ENCODE results near the gene ZNF658. TPM values are rescaled to one million over a fixed set of nuclear protein-coding genes. Genes with fewer than 3 reads are reported as not detected.
"Not testable (repeated sequence)": the region's sequence is repeated elsewhere in the genome, so short reads cannot be mapped to it uniquely, and the experiment has no call there.

Gene ZNF658
- total RNA-seq = 2.7 and 3.1 TPM in 2 replicates

GRCh38 chr9:66900490-66901131 is at the start of gene ZNF658:
Gene ZNF658, plus strand, starts transcription at chr9:66900725. Its CDS starts 2,837 bp downstream, at chr9:66903562.
- not testable (repeated sequence) for H3K27me3 ChIP-seq (ENCODE audit: control insufficient read depth, insufficient read depth, low read length); H3K36me3 ChIP-seq (ENCODE audit: control insufficient read depth, insufficient read depth, low read length)
- peak within 1 kb of the TSS; percentile 52 for H3K4me3 ChIP-seq (ENCODE audit: low read depth, low read length)
- DNase-seq (ENCODE audit: low read depth) = peak; percentile 58

GRCh38 chr9:66861732-66862131 is 38.8 kb upstream of the ZNF658 start:
- not testable (repeated sequence) for H3K27me3 ChIP-seq (ENCODE audit: control insufficient read depth, insufficient read depth, low read length); DNase-seq (ENCODE audit: low read depth); H3K4me3 ChIP-seq (ENCODE audit: low read depth, low read length); H3K36me3 ChIP-seq (ENCODE audit: control insufficient read depth, insufficient read depth, low read length)

DNA sequence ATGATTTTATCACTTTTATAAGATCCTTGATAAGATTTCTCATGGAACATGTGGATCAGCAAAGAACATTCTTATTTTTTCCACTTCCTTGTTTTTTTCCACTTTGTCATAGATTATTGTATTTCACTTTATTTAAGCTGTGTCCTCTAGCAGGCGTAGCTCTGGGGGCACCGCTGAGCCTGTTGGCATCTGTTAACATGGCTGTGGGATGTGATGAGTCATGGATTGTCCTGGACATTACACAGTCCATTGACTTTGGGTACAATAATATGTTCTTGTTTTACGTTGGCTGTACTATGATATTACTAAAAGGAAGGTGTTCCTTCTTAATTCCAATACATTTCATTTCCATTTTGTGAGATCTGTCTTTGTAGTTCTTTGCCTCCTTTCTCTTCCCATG is 31.9 kb upstream of the ZNF658 start:
- H3K4me3 ChIP-seq (ENCODE audit: low read depth, low read length); DNase-seq (ENCODE audit: low read depth); H3K36me3 ChIP-seq (ENCODE audit: control insufficient read depth, insufficient read depth, low read length); H3K27me3 ChIP-seq (ENCODE audit: control insufficient read depth, insufficient read depth, low read length): not testable (repeated sequence)

- H3K4me3 ChIP-seq (ENCODE audit: low read depth, low read length); H3K27me3 ChIP-seq (ENCODE audit: control insufficient read depth, insufficient read depth, low read length): not testable (repeated sequence)
These were observed 19.9 kb upstream of the ZNF658 start for GRCh38 chr9:66880605-66881004.

DNA sequence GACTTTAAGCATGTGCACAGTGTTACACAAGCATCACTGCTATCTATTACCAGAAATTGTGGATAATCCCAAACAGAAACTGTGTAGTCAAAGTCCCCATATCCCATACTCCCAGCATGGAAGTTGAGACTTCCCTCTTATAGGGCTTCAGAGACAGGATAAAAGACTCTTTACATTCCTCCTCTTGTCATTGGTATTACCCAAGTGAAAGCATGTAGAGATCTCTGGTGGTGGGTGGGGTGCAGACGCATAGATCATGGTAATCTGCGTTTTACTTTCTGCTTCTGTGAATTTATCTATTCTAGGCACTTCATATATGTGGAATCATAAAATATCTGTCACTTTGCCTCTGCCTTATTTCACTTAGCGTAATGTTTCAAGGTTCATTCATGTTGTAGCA is 18.7 kb upstream of the ZNF658 start:
- H3K4me3 ChIP-seq (ENCODE audit: low read depth, low read length); DNase-seq (ENCODE audit: low read depth); H3K27me3 ChIP-seq (ENCODE audit: control insufficient read depth, insufficient read depth, low read length); H3K36me3 ChIP-seq (ENCODE audit: control insufficient read depth, insufficient read depth, low read length): not testable (repeated sequence)

More at GRCh38 chr9:66880605-66881004, 19.9 kb upstream of the ZNF658 start:
- DNase-seq (ENCODE audit: low read depth); H3K36me3 ChIP-seq (ENCODE audit: control insufficient read depth, insufficient read depth, low read length): not testable (repeated sequence)

- H3K4me3 ChIP-seq (ENCODE audit: low read depth, low read length); H3K36me3 ChIP-seq (ENCODE audit: control insufficient read depth, insufficient read depth, low read length); DNase-seq (ENCODE audit: low read depth); H3K27me3 ChIP-seq (ENCODE audit: control insufficient read depth, insufficient read depth, low read length): not testable (repeated sequence)
These were observed 10.2 kb upstream of the ZNF658 start for GRCh38 chr9:66890334-66890733.

DNA sequence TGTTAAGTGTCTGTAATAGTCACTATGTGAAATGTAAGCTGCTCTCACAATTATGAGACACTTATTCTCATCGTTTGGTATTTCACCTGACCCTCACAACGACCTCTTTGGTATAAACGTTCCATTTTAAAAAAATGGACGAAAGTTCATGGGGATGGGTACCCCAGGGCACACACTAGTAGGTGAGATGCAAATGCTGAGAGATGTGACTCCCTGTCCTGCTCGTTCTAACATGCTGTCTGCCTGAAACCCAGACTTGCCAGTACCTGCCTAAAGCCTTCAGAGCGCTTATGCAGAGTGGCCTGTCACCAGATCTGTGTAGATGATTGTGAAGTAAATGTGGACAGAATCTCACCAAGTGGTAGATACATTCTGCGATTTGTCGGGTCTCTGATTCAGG is 616 bp downstream of the ZNF658 start:
- peak overlapping the region; percentile 52 for H3K4me3 ChIP-seq (ENCODE audit: low read depth, low read length)
- DNase-seq (ENCODE audit: low read depth) = not testable (repeated sequence)

DNA sequence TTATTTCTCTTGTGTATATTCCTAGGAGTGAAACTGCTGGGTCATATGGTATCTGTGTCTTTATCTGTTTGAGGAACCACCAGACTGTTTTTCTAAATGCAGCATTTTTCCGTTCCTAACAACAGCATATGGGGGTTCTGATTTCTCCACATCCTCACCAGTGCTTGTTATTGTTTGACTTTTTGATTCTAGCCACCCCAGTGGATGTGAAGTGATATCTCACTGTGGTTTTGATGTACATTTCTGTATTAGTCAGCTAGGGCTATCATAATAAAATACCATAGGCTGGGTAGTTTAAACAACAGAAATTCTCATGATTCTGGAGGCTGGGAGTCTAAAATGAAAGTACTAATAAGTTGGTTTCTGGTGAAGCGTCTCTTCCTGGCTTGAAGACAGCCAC is 9.0 kb downstream of the ZNF658 start:
- H3K4me3 ChIP-seq (ENCODE audit: low read depth, low read length); DNase-seq (ENCODE audit: low read depth); H3K36me3 ChIP-seq (ENCODE audit: control insufficient read depth, insufficient read depth, low read length); H3K27me3 ChIP-seq (ENCODE audit: control insufficient read depth, insufficient read depth, low read length): not testable (repeated sequence)

More for the DNA sequence above, 616 bp downstream of the ZNF658 start:
- H3K36me3 ChIP-seq (ENCODE audit: control insufficient read depth, insufficient read depth, low read length); H3K27me3 ChIP-seq (ENCODE audit: control insufficient read depth, insufficient read depth, low read length): not testable (repeated sequence)

DNA sequence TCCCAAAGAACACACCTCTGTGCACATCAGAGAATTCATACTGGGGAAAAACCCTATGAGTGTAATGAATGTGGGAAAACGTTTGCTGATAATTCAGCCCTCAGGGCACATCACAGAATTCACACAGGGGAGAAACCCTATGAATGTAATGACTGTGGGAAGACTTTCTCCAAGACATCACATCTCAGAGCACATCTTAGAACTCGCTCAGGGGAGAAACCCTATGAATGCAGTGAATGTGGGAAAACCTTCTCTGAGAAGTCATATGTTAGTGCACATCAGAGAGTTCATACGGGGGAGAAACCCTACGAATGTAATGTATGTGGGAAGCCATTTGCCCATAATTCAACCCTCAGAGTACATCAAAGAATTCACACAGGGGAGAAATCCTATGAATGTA is 19.5 kb downstream of the ZNF658 start:
- DNase-seq (ENCODE audit: low read depth); H3K27me3 ChIP-seq (ENCODE audit: control insufficient read depth, insufficient read depth, low read length); H3K4me3 ChIP-seq (ENCODE audit: low read depth, low read length); H3K36me3 ChIP-seq (ENCODE audit: control insufficient read depth, insufficient read depth, low read length): not testable (repeated sequence)

DNA sequence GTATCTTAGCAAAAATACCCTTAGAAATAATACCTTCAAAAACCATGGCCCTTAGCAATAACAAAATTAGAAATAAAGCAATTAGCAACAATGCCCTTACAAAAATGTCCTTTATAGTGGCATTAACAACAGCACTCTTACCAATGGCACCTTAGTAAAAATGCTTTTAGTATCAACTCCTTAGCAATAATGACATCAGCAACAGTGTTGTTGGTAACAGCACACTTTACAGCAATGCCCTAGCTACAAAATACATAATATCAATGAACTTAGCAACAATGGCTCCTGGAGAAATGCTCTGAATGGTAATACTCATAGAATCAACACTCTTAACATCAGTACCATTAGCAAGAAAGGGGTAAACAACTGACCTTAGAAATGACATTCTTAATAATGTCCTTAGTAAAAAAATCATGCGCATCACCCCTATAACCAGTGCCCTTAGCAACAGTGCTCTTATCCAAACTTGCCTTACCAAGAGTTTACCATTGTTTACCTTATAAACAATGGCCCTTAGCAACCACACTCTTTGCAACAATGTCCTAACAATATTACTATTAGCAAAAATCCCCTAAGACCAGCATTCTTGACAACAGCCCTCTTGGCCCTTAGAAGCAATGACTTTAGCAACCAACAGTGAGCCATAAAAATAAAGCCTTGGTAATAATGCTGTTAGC is 35.8 kb downstream of the ZNF658 start:
- not testable (repeated sequence) for H3K27me3 ChIP-seq (ENCODE audit: control insufficient read depth, insufficient read depth, low read length); DNase-seq (ENCODE audit: low read depth); H3K4me3 ChIP-seq (ENCODE audit: low read depth, low read length); H3K36me3 ChIP-seq (ENCODE audit: control insufficient read depth, insufficient read depth, low read length)

- DNase-seq (ENCODE audit: low read depth); H3K36me3 ChIP-seq (ENCODE audit: control insufficient read depth, insufficient read depth, low read length); H3K4me3 ChIP-seq (ENCODE audit: low read depth, low read length): not testable (repeated sequence)
These were observed 37.1 kb downstream of the ZNF658 start for GRCh38 chr9:66937662-66938061.

DNA sequence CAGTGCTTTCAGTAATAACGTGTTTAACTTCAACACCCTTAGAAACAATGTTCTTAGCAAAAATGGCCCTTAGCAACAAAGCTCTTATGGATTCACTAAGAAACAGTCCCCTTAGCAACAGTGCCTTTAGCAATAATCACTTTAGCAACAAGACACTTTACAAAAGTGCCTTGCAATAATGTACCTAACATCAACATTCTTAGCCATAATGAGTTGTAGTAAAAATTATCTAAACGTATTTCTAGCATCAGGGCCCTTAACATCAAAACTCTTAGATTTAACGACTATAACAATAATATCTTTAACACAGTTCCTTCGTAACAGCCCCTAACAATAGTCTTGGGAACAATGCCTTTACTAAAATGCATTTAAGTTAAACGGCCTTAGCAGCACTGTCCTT is 37.8 kb downstream of the ZNF658 start:
- not testable (repeated sequence) for H3K4me3 ChIP-seq (ENCODE audit: low read depth, low read length); DNase-seq (ENCODE audit: low read depth); H3K36me3 ChIP-seq (ENCODE audit: control insufficient read depth, insufficient read depth, low read length); H3K27me3 ChIP-seq (ENCODE audit: control insufficient read depth, insufficient read depth, low read length)

More at GRCh38 chr9:66937662-66938061, 37.1 kb downstream of the ZNF658 start:
- not testable (repeated sequence) for H3K27me3 ChIP-seq (ENCODE audit: control insufficient read depth, insufficient read depth, low read length)

DNA sequence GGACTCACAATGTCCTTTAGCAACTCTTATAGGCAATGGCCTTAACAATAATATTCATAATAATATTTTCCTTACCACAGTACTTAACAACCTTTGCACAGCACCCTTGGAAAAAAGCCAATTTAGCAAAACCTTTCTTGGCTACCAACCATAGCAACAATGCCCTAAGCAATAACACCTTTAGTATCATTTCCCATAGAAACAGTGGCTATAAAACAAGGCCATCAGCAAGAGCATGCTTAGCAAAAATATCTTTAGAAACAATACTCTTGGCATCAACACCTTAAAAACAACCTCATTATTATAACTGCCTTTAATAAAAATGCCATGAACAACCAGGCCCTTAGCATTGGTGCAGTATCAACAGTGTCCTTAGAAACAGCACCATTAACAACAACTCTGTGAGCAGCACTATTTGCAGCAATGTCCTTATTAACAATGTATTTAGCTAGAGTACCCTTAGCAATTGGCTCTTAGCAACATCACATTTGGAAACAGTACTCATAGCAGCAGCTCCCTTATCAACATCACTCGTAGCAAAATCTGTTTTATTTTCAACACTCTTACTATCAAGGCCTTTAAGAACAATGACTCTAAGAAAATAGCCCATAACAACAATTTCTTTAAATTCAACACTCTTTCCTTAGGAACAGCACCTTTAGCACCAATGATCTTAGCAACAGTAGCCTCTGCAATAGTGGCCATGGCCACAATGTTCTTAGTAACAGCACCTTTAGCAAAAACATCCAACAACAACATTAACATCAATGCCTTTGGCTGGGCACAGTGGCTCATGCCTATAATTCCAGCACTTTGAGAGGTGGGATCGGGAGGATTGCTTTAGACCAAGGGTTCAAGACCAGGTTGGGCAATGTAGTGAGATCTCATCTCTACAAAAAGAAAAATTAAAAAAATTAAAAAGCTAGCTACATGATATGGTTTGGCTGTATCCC is 39.6 kb downstream of the ZNF658 start:
- not testable (repeated sequence) for DNase-seq (ENCODE audit: low read depth); H3K4me3 ChIP-seq (ENCODE audit: low read depth, low read length); H3K36me3 ChIP-seq (ENCODE audit: control insufficient read depth, insufficient read depth, low read length); H3K27me3 ChIP-seq (ENCODE audit: control insufficient read depth, insufficient read depth, low read length)

DNA sequence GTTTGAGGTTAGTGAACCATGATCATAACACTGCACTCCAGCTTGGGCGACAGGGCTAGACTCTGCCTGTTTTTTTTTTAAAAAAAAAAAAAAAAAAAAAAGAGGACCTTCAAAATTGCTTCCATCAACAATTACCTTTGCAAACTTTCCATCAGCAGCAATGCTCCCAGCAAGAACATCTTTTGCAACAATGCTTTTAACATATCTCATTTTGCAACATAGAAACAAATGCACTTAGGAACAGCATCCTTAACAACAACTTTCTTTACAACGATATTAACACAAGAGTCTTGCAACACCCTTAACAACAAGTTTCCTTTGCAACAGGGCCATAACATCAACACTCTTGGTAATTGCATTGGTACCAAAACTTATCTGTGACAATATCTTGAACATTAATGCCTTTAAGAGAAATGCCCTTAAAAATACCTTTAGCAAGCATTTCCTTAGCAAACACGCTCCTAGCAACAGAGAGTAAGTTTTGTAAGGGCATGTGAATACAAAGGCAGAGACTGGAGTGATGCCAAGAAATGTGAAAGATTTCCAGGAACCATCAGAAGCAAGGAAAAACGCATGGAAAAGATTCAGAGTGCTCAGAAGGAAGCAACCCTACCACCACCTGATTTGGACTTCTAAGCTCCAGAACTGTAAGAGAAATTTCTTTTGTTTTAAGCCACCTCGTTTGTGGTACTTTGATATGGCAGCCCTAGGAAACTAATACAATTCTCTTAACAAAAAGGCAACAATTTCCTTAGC is 42.1 kb downstream of the ZNF658 start:
- DNase-seq (ENCODE audit: low read depth); H3K36me3 ChIP-seq (ENCODE audit: control insufficient read depth, insufficient read depth, low read length); H3K27me3 ChIP-seq (ENCODE audit: control insufficient read depth, insufficient read depth, low read length); H3K4me3 ChIP-seq (ENCODE audit: low read depth, low read length): not testable (repeated sequence)
